GM12801 (cell line): ENCODE results near the gene ZC3H12A.

Experiments
- CTCF ChIP-seq: IDR thresholded peaks from one replicate; pipeline ENCODE4 v1.5.1; 2011; ENCODE audit warnings: control low read depth; ENCODE audit not compliant: insufficient read length; ENCODE audit errors: extremely low read depth

The ZC3H12A gene

GRCh38 chr1:37442644-37443043, 31.7 kb upstream of the ZC3H12A start:
- no peak for TF ChIP-seq CTCF

GRCh38 chr1:37446874-37447273, 27.5 kb upstream of the ZC3H12A start:
- no peak for TF ChIP-seq CTCF

- TF ChIP-seq CTCF = no peak
Observed at GRCh38 chr1:37448185-37448584, 26.2 kb upstream of the ZC3H12A start.

GRCh38 chr1:37448691-37449417, 25.5 kb upstream of the ZC3H12A start:
- no peak for TF ChIP-seq CTCF

- TF ChIP-seq CTCF = no peak
Observed at GRCh38 chr1:37449936-37450335, 24.4 kb upstream of the ZC3H12A start.

DNA sequence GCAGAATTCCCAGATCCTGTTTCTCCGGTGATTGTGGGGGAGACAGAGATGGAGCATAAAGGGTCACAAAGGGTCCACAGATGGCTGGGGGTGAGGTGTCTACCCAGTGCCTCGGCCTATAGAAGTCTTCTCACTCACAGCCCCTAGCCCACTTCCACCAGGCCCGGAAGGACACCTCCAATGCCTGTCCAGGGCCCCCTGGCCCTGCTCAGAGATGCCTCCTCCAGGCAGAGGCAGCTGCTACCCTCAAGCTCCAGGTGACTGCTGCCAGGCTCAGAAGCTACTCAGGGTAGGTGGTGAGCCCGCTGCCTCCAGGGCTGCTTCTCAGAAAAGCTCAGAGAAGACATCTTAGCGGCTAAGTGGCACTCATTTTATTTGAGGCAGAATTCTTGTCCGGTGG, 22.0 kb upstream of the ZC3H12A start:
- no peak for TF ChIP-seq CTCF

GRCh38 chr1:37453647-37454046, 20.7 kb upstream of the ZC3H12A start:
- TF ChIP-seq CTCF = no peak
